H1 (cell line): ENCODE measurements around the gene CRADD. TPM values are rescaled to one million over a fixed set of nuclear protein-coding genes. Genes with fewer than 3 reads are reported as not detected.

Source experiments
- BACH1 ChIP-seq: IDR thresholded peaks from 2 replicates; pipeline ENCODE4 v1.6.1; 2012; ENCODE audit warnings: low read length, improper control_type of control experiment
- CHD2 ChIP-seq: IDR thresholded peaks from 2 replicates; pipeline ENCODE4 v1.6.1; 2012; ENCODE audit warnings: low read length, improper control_type of control experiment
- RFX5 ChIP-seq: IDR thresholded peaks from 2 replicates; pipeline ENCODE4 v1.6.1; 2011; ENCODE audit warnings: low read depth, low read length, improper control_type of control experiment, borderline replicate concordance
- polyA plus RNA-seq, 7 experiments: library from polyadenylated mRNA; depleted of rRNA in 3 of 7; stranded (reverse) in 5 of 7; unstranded in 2 of 7; fragments of >200 nt in 5 of 7; fragments of 200-250 nt in 2 of 7; gene quantifications; 1 replicate in 5 of 7; 2 replicates in 1 of 7; 4 replicates in 1 of 7; pipeline versions ENCODE4 v1.2.1 to v1.2.3, GENCODE V29; 2011 to 2013; ENCODE audit warnings: missing spikeins in 2 of 7, mixed read lengths in 2 of 7
- total RNA-seq: library from RNA; stranded (reverse); fragmentation: NEBNext Ultra II Directional; extraction: Animal tissue kit (Norgen Biotek cat#: 25700); gene quantifications from 2 replicates; pipeline ENCODE4 v1.2.1, GENCODE V29; 2021
- TF ChIP-seq, protein P1 (sequence below): fragments of 300-600 bp; sonication (generic); IDR thresholded peaks from 2 replicates; pipeline ENCODE4 v1.7.1; 2012; ENCODE audit warnings: low read length, moderate library complexity, mild to moderate bottlenecking, inconsistent platforms; ENCODE audit not compliant: insufficient replicate concordance

Gene CRADD
- total and polyA plus RNA-seq, 2 of the 8 experiments (the other 6 are each of a cell fraction or from before 2014, with no cell fraction given): 8.1 to 15.4 TPM

DNA sequence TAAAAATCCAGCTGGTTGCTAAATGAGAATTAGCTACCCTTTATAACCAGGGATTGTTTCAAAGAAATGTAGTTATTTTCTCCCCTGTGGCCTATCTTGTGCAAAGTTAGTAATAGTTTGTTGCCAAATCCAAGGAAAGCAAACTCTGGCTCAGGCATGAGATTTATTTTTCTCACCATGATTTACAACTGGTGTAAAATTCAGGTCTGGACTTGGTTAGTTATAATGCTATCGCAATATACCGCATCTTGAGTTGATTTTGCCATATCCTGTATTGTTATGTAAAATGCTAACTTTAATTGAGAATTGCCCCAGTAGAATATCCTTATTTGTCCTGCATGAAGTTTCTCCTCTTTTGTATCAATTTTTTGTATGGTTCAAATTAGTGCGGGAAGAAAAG, 135.5 kb downstream of the CRADD start (continued):
- TF ChIP-seq, protein P1, sequence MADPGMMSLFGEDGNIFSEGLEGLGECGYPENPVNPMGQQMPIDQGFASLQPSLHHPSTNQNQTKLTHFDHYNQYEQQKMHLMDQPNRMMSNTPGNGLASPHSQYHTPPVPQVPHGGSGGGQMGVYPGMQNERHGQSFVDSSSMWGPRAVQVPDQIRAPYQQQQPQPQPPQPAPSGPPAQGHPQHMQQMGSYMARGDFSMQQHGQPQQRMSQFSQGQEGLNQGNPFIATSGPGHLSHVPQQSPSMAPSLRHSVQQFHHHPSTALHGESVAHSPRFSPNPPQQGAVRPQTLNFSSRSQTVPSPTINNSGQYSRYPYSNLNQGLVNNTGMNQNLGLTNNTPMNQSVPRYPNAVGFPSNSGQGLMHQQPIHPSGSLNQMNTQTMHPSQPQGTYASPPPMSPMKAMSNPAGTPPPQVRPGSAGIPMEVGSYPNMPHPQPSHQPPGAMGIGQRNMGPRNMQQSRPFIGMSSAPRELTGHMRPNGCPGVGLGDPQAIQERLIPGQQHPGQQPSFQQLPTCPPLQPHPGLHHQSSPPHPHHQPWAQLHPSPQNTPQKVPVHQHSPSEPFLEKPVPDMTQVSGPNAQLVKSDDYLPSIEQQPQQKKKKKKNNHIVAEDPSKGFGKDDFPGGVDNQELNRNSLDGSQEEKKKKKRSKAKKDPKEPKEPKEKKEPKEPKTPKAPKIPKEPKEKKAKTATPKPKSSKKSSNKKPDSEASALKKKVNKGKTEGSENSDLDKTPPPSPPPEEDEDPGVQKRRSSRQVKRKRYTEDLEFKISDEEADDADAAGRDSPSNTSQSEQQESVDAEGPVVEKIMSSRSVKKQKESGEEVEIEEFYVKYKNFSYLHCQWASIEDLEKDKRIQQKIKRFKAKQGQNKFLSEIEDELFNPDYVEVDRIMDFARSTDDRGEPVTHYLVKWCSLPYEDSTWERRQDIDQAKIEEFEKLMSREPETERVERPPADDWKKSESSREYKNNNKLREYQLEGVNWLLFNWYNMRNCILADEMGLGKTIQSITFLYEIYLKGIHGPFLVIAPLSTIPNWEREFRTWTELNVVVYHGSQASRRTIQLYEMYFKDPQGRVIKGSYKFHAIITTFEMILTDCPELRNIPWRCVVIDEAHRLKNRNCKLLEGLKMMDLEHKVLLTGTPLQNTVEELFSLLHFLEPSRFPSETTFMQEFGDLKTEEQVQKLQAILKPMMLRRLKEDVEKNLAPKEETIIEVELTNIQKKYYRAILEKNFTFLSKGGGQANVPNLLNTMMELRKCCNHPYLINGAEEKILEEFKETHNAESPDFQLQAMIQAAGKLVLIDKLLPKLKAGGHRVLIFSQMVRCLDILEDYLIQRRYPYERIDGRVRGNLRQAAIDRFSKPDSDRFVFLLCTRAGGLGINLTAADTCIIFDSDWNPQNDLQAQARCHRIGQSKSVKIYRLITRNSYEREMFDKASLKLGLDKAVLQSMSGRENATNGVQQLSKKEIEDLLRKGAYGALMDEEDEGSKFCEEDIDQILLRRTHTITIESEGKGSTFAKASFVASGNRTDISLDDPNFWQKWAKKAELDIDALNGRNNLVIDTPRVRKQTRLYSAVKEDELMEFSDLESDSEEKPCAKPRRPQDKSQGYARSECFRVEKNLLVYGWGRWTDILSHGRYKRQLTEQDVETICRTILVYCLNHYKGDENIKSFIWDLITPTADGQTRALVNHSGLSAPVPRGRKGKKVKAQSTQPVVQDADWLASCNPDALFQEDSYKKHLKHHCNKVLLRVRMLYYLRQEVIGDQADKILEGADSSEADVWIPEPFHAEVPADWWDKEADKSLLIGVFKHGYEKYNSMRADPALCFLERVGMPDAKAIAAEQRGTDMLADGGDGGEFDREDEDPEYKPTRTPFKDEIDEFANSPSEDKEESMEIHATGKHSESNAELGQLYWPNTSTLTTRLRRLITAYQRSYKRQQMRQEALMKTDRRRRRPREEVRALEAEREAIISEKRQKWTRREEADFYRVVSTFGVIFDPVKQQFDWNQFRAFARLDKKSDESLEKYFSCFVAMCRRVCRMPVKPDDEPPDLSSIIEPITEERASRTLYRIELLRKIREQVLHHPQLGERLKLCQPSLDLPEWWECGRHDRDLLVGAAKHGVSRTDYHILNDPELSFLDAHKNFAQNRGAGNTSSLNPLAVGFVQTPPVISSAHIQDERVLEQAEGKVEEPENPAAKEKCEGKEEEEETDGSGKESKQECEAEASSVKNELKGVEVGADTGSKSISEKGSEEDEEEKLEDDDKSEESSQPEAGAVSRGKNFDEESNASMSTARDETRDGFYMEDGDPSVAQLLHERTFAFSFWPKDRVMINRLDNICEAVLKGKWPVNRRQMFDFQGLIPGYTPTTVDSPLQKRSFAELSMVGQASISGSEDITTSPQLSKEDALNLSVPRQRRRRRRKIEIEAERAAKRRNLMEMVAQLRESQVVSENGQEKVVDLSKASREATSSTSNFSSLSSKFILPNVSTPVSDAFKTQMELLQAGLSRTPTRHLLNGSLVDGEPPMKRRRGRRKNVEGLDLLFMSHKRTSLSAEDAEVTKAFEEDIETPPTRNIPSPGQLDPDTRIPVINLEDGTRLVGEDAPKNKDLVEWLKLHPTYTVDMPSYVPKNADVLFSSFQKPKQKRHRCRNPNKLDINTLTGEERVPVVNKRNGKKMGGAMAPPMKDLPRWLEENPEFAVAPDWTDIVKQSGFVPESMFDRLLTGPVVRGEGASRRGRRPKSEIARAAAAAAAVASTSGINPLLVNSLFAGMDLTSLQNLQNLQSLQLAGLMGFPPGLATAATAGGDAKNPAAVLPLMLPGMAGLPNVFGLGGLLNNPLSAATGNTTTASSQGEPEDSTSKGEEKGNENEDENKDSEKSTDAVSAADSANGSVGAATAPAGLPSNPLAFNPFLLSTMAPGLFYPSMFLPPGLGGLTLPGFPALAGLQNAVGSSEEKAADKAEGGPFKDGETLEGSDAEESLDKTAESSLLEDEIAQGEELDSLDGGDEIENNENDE: no peak
- TF ChIP-seq CHD2 (no peak), BACH1 (no peak), RFX5 (no peak)
